GM21717 (cell line): ENCODE measurements around the gene CNOT10.

Experiments used
- ATAC-seq: cut with Tn5 transposase; IDR thresholded peaks from one replicate; pipeline ENCODE4 v1.9.1; 2021; ENCODE audit warnings: mild to moderate bottlenecking, moderate library complexity; ENCODE audit not compliant: unreplicated experiment

Gene CNOT10

GRCh38 chr3:32816439-32817256, 131.7 kb downstream of the CNOT10 start:
- no peak for ATAC-seq

DNA sequence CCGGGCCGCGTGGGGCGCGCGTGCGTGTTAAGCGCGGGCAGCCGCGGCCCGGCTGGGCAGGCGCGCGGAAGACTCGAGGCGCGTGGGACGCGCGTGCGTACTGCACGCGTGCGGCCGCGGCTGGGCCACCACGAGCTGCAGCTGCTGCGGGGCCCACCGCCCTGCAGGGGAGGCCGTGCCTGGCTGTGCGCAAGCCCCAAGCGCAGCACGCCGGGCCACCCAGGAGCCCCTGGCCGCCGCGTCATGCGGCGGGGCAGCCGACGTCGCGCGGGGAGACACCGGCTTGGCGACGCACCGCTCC, 132.2 kb downstream of the CNOT10 start:
- no peak for ATAC-seq

DNA sequence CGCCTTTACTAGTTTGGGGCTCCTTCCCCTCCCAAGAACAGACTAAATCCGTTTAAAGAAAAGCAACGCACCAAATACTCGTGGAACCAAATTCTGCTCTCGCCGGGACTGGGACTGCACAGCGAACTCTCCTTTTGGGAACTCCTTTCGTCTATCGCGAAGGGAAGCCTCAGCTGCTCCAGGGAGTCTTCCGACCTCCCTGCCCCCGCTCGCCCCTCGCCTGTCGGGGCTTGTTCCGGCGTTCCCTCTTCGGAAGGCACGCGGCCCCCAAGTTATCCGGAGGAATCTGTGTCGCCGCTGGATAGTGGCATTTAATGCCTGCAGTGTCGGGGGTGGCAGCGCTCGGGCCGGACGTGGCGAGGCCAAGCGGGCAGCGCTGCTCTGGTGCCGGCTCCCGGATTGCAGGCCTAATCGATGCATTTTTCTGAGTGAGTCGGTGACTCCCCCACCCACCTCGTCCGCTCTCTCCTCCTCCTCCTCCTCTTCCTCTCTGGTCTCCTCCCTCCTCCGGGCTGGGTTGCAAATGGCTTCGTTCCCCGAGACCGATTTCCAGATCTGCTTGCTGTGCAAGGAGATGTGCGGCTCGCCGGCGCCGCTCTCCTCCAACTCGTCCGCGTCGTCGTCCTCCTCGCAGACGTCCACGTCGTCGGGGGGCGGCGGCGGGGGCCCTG, 132.7 kb downstream of the CNOT10 start, which contains the start of gene TRIM71:
Gene TRIM71, plus strand, starts transcription at position 440 of the 671 bp plus-strand sequence. Its CDS starts 84 bp downstream, at position 524.
- ATAC-seq, result no peak

- no peak for ATAC-seq
These were observed 133.4 kb downstream of the CNOT10 start for GRCh38 chr3:32818229-32818969.

- ATAC-seq, result no peak
These were observed 134.1 kb downstream of the CNOT10 start for GRCh38 chr3:32818970-32819511.

DNA sequence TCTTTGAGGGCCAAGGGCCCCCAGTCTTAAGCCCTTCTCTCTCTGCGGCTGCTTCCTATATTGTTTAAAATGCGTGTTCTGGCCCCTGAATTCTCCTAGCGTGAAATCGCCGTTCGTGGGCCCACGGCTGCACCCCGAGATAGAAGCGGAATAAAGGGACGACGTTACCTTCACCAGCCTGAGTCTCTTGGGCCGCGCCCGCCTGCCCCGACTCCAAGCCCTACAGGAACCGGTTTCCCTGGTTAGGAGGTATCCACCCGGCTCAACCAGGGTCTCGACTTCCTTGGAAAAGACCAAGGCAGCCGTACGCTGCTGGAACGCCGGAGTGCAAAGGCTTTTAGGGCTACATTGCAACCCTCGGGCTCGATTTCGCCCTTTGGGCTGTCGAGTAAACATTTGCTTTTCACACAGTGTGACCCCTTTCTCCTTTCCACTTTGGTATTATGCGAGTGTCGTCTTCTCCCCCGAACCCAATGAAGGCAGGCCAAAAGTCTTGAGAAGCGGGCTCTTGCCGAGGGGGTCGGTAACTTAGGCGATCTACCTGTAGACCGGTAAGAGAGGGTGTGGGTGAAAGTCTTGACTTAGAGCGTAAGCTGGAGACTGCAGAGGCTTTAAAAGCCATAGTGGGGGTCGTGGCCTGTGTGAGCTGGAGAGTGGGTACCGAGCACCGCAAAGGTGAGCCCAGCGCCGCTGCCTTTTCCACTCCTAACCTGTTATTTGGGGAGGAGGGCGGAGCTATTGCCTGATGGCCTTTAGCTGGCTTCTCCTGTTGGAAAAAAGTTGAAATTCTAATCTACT, 134.8 kb downstream of the CNOT10 start:
- ATAC-seq, result no peak

GRCh38 chr3:32820430-32820829, 135.4 kb downstream of the CNOT10 start:
- ATAC-seq, result no peak

- ATAC-seq, result no peak
These were observed 136.1 kb downstream of the CNOT10 start for GRCh38 chr3:32820971-32821685.

DNA sequence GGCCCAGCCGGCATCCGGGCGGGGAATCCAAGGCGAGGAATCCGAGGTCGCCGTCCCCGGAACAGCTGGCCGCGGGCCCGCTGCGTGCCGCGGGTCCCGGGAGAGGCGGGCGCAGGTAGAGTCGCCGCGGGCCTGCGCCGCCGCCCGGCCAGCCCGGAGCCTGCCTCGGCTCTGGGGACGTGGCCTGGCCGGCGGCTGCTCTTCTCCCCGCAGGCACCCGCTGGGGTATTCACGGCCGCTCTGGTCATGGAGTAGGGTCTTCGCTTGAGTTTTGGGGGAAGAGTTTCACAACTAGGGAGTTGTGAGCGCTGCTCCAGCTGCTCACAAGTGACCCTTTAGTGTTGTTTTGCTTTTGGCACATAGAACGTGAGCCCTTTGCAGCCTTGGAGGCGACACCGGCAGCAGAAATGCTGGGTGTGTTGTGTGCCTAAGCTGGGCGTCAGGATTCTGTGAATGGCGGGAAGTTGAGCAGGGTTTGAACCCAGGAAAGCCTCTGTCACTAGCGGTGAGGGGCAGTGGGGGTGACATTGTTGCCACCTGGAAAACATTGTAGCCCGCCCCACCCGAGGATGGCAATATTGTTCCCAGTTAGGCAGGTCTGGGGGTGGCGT, 136.8 kb downstream of the CNOT10 start:
- ATAC-seq, result no peak

DNA sequence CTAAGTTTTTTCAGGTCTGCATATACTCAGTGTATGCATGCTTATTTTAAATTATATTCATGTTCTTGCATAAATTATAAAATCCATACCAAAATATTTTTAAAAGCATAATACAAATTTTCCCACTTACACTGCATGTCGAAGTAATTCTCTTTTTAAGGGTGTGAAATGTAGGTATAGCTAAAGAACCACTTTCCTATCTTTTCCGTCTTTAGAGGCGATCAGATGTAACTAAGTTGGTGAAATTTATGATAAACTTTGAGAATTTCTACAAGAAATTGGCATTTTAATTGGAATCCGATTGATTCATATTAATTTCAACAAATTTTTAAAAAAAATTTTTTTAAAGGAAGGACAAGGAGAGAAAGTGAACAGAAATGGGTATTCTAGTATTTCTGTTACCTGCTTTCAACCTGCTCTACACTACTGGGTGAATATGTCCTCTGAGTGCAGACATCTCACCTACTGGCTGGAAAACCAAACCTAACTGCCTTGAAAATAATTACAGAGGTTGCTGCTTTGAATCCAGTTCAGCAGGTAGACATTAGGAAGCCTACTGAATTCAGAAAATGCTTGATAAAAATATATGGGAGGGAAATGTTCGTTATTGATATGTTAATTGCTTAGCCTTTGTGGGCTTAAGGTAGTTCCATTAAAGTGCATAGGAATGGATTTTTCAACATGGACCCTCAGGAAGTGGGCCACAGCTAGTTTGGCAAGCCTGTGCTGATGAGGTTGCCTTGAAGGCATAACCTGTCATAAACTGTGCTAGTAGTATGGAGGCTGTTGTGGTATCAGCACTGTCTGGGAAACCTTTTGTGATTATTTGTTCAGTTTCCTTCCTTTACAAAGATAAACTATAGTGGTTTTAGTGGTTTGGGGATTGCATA, 137.9 kb downstream of the CNOT10 start:
- ATAC-seq, result no peak
